ENCODE results near the gene NTSR1.

Gene NTSR1

DNA sequence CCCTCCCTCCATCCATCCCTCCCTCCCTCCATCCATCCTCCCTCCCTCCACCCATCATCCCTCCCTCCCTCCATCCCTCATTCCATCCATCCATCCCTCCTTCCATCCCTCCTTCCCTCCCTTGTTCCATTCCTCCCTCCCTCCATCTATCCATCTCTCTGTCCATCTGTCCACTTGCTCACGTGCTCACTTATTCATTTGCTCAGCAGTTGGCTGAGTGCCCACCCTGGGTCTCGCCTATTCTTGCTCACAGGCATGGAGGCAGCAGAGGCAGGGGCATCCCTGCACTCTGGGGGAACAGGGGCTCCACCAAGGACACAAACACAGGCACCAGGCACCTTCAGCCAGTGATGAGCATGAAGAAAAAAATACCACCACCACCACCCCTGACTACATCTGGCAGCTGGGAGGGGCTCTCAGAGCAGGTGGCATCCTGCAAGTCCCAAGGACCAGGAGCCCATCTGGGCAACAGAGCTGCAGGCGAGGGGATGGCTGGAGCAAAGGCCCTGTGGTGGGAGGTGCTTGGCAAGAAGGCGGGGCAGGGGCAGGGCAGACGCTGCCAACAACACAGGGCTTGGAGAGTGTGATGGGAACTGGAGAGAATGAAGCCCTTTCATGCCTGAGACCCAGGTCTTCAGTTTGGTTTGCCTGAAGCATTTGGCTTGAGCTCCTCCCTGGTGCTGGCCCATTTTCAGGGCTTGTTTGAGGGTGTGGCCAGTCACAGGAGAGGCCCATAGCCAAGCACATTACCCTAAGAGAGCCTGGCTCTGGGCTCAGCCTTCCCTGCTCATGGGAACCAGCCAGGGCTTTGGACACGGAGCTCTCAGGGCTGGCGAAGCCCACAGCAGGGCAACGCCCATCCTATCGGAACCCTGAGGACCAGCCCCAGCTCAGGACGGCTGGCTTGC is 47.4 kb downstream of the NTSR1 start:
- H3K9me3 ChIP-seq (ENCODE audit: severe bottlenecking) = no peaks in the 10 kb centered on the region
- H3K36me3 ChIP-seq (ENCODE audit: low read depth) = no peaks in the 10 kb centered on the region
- peak; percentile 73 for DNase-seq (ENCODE audit: low spot score)
- H3K4me1 ChIP-seq (ENCODE audit: insufficient read depth, poor library complexity, severe bottlenecking) = peaks cover 7% of the 10 kb centered on the region
- H3K4me3 ChIP-seq (ENCODE audit: severe bottlenecking) = no peak overlapping the region
- no peak overlapping the region for H3K27ac ChIP-seq (ENCODE audit: poor library complexity, severe bottlenecking)
- no peaks in the 10 kb centered on the region for H3K27me3 ChIP-seq (ENCODE audit: insufficient read depth, poor library complexity, severe bottlenecking)
- TF ChIP-seq, protein P1, sequence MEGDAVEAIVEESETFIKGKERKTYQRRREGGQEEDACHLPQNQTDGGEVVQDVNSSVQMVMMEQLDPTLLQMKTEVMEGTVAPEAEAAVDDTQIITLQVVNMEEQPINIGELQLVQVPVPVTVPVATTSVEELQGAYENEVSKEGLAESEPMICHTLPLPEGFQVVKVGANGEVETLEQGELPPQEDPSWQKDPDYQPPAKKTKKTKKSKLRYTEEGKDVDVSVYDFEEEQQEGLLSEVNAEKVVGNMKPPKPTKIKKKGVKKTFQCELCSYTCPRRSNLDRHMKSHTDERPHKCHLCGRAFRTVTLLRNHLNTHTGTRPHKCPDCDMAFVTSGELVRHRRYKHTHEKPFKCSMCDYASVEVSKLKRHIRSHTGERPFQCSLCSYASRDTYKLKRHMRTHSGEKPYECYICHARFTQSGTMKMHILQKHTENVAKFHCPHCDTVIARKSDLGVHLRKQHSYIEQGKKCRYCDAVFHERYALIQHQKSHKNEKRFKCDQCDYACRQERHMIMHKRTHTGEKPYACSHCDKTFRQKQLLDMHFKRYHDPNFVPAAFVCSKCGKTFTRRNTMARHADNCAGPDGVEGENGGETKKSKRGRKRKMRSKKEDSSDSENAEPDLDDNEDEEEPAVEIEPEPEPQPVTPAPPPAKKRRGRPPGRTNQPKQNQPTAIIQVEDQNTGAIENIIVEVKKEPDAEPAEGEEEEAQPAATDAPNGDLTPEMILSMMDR (IDR thresholded peaks at IDR 0.05; ENCODE audit: poor library complexity, severe bottlenecking) = no peak
- ATAC-seq (ENCODE audit: low read depth) = peak; percentile 19

DNA sequence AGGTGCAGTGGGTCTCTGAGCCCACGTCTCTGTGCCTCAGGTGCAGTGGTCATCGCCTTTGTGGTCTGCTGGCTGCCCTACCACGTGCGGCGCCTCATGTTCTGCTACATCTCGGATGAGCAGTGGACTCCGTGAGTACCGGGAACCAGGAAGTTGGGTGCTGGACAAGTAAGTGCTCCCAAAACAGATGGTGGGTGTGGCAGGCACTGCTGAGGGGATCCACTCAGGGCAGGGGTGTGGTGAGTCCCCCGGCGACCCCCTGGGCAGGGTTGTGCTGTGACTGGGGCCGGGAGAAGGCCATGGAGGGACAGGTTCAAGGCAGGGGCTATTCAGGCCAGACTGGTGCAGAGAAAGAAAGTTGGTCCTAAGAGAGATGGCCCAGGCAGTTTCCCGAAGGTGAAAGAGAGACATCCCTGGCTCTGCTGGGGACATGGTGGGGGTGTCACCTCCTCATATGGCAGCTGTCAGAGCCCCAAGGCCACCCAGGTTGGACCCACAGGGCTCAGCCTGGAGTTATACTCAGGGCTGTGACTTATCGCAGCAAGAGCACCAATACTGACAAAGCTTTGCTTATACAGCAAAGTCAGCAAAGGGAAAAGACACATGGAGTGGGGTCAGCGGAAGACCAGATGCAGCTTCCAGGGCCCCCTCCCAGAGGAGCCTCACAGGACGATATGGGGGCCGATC is 49.7 kb downstream of the NTSR1 start:
- no peak for ATAC-seq (ENCODE audit: low read depth)
- DNase-seq (ENCODE audit: low spot score) = no peak
- TF ChIP-seq, protein P1 (IDR thresholded peaks at IDR 0.05; ENCODE audit: poor library complexity, severe bottlenecking) = no peak
- no peaks in the 10 kb centered on the region for H3K27me3 ChIP-seq (ENCODE audit: insufficient read depth, poor library complexity, severe bottlenecking)
- no peak overlapping the region for H3K27ac ChIP-seq (ENCODE audit: poor library complexity, severe bottlenecking)
- H3K4me3 ChIP-seq (ENCODE audit: severe bottlenecking) = no peak overlapping the region
- H3K9me3 ChIP-seq (ENCODE audit: severe bottlenecking) = no peaks in the 10 kb centered on the region
- H3K4me1 ChIP-seq (ENCODE audit: insufficient read depth, poor library complexity, severe bottlenecking) = peaks cover 7% of the 10 kb centered on the region
- no peaks in the 10 kb centered on the region for H3K36me3 ChIP-seq (ENCODE audit: low read depth)

DNA sequence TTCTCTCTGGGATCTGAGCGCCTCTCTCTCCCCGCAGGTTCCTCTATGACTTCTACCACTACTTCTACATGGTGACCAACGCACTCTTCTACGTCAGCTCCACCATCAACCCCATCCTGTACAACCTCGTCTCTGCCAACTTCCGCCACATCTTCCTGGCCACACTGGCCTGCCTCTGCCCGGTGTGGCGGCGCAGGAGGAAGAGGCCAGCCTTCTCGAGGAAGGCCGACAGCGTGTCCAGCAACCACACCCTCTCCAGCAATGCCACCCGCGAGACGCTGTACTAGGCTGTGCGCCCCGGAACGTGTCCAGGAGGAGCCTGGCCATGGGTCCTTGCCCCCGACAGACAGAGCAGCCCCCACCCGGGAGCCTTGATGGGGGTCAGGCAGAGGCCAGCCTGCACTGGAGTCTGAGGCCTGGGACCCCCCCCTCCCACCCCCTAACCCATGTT is 51.4 kb downstream of the NTSR1 start:
- no peak overlapping the region for H3K4me3 ChIP-seq (ENCODE audit: severe bottlenecking)
- no peak overlapping the region for H3K27ac ChIP-seq (ENCODE audit: poor library complexity, severe bottlenecking)
- no peaks in the 10 kb centered on the region for H3K9me3 ChIP-seq (ENCODE audit: severe bottlenecking)
- no peaks in the 10 kb centered on the region for H3K36me3 ChIP-seq (ENCODE audit: low read depth)
- H3K4me1 ChIP-seq (ENCODE audit: insufficient read depth, poor library complexity, severe bottlenecking) = no peaks in the 10 kb centered on the region
- DNase-seq (ENCODE audit: low spot score) (no peak), ATAC-seq (ENCODE audit: low read depth) (no peak)
- TF ChIP-seq, protein P1 (IDR thresholded peaks at IDR 0.05; ENCODE audit: poor library complexity, severe bottlenecking) = no peak
- no peaks in the 10 kb centered on the region for H3K27me3 ChIP-seq (ENCODE audit: insufficient read depth, poor library complexity, severe bottlenecking)

DNA sequence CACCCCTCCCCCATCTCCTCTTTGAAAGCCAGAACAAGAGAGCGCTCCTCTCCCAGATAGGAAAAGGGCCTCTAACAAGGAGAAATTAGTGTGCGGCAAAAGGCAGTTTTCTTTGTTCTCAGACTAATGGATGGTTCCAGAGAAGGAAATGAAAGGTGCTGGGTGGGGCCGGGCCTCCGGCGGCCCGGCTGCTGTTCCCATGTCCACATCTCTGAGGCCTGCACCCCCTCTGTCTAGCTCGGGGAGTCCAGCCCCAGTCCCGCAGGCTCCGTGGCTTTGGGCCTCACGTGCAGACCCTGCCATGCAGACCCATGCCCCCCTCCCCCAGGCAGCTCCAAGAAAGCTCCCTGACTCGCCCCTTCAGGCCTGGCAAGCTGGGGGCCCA is 51.8 kb downstream of the NTSR1 start:
- Histone ChIP-seq H3K36me3 (ENCODE audit: low read depth) (no peaks in the 10 kb centered on the region), H3K27me3 (ENCODE audit: insufficient read depth, poor library complexity, severe bottlenecking) (no peaks in the 10 kb centered on the region), H3K9me3 (ENCODE audit: severe bottlenecking) (no peaks in the 10 kb centered on the region), H3K4me3 (ENCODE audit: severe bottlenecking) (no peak overlapping the region), H3K4me1 (ENCODE audit: insufficient read depth, poor library complexity, severe bottlenecking) (no peaks in the 10 kb centered on the region), H3K27ac (ENCODE audit: poor library complexity, severe bottlenecking) (no peak overlapping the region)
- ATAC-seq (ENCODE audit: low read depth) (no peak), DNase-seq (ENCODE audit: low spot score) (no peak)
- TF ChIP-seq, protein P1 (IDR thresholded peaks at IDR 0.05; ENCODE audit: poor library complexity, severe bottlenecking) = no peak

Data from RWPE2 (cell line).